Umbilical cord (tissue), 2 donors: ENCODE data around the gene FNDC1. TPM values are rescaled to one million over a fixed set of nuclear protein-coding genes. Genes with fewer than 3 reads are reported as not detected.
A peak's percentile ranks its signal among the peaks of the same experiment; 100 is the strongest.
"Not testable (repeated sequence)": the region's sequence is repeated elsewhere in the genome, so short reads cannot be mapped to it uniquely, and the experiment has no call there.

ENCODE experiments used
- DNase-seq: peaks from one replicate; pipeline ENCODE4 v3.0.0-alpha.2; 2015; ENCODE audit warnings: low spot score
- total RNA-seq: library from RNA; depleted of rRNA; stranded (reverse); fragments of >200 nt; gene quantifications from one replicate; pipeline ENCODE4 v1.2.3, GENCODE V29; 2014; ENCODE audit warnings: low replicate concordance; ENCODE audit not compliant: insufficient read depth

The FNDC1 gene
- total RNA-seq, result 3.6 TPM

- DNase-seq, result no peak
Observed at GRCh38 chr6:159169193-159169555, at the start of gene FNDC1. Gene FNDC1, plus strand, starts transcription at chr6:159169400. Its CDS starts 197 bp downstream, at chr6:159169597.

GRCh38 chr6:159119791-159120190 lies 49.4 kb upstream of the FNDC1 start:
- no peak for DNase-seq

- no peak for DNase-seq
Observed at GRCh38 chr6:159121486-159121885, 47.7 kb upstream of the FNDC1 start.

DNA sequence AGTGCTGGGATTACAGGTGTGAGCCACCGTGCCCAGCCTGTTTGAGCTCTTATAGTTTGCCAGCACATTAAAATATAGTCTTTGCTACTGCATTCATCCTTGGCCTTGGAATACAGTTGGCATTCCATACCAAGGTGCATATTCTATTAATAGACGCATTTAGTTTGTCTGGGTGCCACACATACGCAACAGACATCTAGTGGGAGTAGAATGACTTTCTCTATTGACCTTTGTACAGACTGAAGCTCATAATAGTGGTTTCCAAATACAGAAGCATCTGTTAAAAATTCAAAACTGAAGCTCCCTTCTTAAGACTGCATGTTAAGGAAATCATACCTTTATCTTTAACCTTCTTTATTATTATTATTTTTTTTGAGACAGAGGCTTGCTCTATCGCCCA lies 46.7 kb upstream of the FNDC1 start:
- no peak for DNase-seq

DNA sequence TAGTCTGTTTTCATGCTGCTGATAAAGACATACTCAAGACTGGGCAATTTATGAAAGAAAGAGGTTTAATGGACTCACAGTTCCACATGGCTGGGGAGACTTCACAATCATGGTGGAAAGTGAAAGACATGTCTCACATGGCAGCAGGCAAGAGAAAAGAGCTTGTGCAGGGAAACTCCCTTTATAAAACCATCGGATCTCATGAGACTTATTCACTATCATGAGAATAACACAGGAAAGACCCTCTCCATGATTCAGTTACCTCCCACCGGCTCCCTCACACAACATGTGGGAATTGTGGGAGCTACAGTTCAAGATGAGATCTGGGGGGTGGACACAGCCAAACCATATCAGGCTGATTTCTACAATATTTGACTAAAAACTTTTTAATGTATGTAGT lies 45.4 kb upstream of the FNDC1 start:
- not testable (repeated sequence) for DNase-seq

GRCh38 chr6:159125014-159125609 lies 44.1 kb upstream of the FNDC1 start:
- DNase-seq, result no peak

GRCh38 chr6:159125951-159126352 lies 43.2 kb upstream of the FNDC1 start:
- no peak for DNase-seq

DNA sequence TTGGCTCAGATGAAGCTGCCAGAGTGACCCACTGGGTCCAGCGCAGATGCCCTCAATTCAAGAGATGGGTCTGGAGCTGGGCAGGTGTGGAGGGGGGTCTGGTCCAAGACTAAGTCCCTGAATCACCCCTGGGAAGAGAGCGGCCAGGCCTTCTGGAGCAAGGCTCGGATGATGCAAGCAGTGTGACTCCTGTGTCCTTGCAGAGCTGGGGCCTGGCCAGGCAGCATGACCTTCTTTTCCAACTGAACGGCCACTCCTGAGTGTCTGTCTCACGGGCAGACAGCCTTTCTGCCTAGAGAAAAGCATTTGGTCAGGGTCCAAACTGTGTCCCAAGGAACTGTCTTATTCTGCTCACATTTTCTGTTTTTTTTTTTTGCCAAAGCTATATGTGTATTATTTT lies 42.6 kb upstream of the FNDC1 start:
- DNase-seq, result no peak

GRCh38 chr6:159127701-159128100 lies 41.5 kb upstream of the FNDC1 start:
- DNase-seq, result no peak

- no peak for DNase-seq
Observed at GRCh38 chr6:159128978-159129377, 40.2 kb upstream of the FNDC1 start.

DNA sequence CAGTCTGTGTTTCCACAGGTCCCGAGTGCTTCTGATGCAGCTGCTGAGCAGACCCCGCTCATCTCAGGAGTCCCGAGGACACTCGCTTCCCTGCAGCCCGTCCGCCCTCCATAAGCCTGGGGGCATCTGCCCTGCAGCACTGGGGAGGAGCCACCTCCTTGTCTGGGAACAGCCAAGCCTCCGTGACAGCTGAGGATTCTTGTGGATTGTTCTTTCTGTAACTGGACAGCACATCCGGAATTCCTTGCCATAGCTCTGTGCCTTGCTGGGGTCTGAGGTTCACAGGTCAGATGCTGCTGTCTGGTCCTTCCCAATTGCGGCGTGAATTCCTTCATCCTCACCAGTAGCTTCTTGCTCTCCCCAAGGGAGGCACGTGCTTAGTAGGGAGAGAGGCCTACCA lies 38.4 kb upstream of the FNDC1 start:
- DNase-seq, result no peak

- DNase-seq, result no peak
Observed at GRCh38 chr6:159131709-159132108, 37.5 kb upstream of the FNDC1 start.

DNA sequence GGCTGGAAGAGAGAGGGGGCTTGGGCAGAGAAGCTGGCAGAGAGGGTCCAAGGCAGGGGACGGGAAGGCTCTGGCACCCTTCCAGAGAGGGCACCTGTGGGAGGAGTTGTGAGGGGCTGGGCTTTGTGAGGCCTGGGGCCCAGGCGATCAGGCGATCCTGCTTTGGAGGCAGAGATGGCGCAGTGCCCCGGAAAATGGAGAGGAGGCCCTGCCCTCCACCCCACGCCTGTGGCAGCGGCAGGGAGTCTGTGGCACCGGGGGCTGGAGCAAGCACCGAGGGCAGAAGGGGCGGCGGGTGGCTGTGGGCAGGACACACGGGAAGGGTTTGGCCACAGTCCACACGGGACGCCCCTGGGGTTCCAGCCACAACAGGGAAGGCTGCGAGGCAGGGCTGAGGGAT lies 36.5 kb upstream of the FNDC1 start:
- DNase-seq, result no peak

- DNase-seq, result peak; percentile 54
Observed at GRCh38 chr6:159134701-159135364, 34.4 kb upstream of the FNDC1 start.

DNA sequence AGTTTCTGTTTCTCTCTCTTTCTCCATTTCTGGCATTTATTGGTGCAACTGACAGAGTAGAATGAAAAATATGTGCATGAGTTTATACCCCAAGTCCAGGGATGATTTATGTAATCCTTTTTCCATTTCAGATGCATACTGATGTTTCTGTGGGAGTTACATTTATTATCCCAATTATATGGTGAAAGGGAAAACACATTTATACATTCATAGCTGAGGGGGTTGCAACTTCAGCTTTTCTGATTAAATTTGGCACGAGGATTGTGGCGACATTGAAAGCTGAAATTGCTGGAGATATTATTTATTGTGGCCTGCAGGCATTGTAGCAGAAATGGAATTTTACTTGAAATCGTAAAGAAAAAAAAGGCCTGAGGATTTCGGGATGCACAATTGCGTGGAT lies 31.5 kb upstream of the FNDC1 start:
- DNase-seq, result peak; percentile 73

- peak; percentile 90 for DNase-seq
Observed at GRCh38 chr6:159142531-159142930, 26.7 kb upstream of the FNDC1 start.

GRCh38 chr6:159148641-159149040 lies 20.6 kb upstream of the FNDC1 start:
- no peak for DNase-seq

- DNase-seq, result peak; percentile 81
Observed at GRCh38 chr6:159149641-159150040, 19.6 kb upstream of the FNDC1 start.

GRCh38 chr6:159151266-159151855 lies 17.8 kb upstream of the FNDC1 start:
- DNase-seq, result peak; percentile 59

DNA sequence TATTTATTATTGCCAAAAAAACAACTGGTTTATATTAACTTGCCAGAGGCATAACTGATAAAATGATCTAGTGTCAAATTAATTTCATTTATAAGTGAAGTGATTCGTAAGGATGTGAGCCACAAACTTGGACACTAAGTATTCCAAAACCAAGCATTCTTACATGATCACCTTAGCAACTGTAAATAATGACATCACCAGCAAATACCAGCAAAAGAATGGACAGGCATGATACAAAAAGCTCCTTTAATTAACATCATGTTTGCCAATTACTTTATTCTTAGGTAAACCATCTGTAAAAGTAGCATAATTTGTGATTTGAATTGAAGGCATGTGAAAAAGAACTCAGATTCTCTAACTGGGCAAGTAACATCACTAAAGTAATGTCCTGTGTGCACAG lies 17.2 kb upstream of the FNDC1 start:
- no peak for DNase-seq

DNA sequence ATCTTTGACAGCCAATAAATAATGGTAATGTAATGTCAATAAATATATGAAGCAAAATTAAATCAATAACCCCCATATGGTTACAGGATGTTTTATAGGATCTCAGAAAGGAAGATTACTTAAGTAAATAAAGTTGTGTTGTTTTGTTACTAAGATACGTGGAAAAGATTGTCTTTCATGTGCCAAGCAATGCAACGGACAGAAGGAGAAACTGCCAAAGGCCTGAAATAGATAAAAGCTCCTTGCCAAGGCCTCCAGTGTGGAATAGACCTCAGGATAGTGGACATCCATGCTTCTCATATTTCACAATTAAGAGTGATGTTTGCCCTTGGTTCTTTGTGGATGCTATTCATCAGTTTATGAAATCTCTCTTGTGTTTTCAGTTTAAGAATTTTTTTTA lies 16.4 kb upstream of the FNDC1 start:
- DNase-seq, result no peak

DNA sequence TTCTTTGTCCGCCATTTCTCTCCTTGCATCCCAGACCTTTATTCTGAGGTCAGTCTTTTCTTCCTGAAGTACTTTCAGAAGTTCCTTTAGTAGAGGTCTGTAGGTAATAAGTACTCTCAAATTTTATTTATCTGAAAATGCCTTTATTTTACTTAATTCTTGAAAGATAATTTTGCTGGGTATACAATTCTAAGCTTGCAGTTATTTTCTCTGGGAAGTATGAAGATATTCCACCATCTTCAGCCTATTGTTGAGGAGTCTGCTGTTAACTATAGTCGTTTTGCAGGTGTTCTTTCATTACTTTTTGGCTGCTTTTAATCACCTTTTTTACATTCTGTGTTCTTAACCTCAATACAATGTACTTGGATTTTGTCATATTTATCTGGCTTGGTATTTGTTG lies 13.5 kb upstream of the FNDC1 start:
- DNase-seq, result no peak

DNA sequence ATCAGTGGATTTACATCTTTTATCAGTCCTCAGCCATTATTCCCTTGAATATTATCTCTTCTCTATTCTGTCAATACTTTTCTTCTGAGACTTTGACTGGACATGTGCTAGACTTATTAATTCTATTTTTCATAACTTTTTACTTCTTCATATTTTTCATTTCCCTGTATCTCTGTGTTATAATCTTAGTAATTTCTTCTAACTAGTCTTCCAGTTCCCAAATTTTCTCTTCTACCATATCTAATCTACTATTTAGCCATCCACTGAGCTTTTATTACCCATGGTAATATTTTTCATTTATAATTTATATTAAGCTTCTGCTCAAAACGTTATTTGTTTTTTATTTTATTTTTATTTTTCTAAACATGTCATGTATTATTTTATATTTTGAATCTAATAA lies 13.1 kb upstream of the FNDC1 start:
- DNase-seq, result no peak
